IMR-90 (cell line): ENCODE data around the gene GSTM1. TPM values are rescaled to one million over a fixed set of nuclear protein-coding genes. Genes with fewer than 3 reads are reported as not detected.
"Not testable (repeated sequence)": the region's sequence is repeated elsewhere in the genome, so short reads cannot be mapped to it uniquely, and the experiment has no call there.

Experiments used
- ATAC-seq: fragments of 200-7000 bp; cut with Tn5 transposase; 2 replicates; pipeline ENCODE4 v1.9.1; 2020; ENCODE audit warnings: low read depth, mild to moderate bottlenecking, moderate library complexity
- BruUV-seq: library from RNA; stranded (reverse); fragments of 400-500 nt; replicated peaks from 2 replicates; lab custom pipeline; 2021; lab: Mats Ljungman, UMichigan
- CTCF ChIA-PET: fragments of 300-600 bp; formaldehyde crosslinking; extraction: SDS; loops from one replicate; lab custom pipeline; 2021; ENCODE audit warnings: antibody characterized with exemption; lab: Yijun Ruan, JAX
- POLR2A ChIA-PET: fragments of 300-600 bp; sonication (Branson Sonifier 250); formaldehyde crosslinking; loops from one replicate; lab custom pipeline; 2022; ENCODE audit warnings: antibody characterized with exemption; ENCODE audit not compliant: unreplicated experiment; lab: Charles Lee
- DNase-seq: peaks from one replicate; pipeline ENCODE4 v3.0.0; 2013
- H2AFZ ChIP-seq: replicated peaks from 2 replicates; pipeline ENCODE3; 2013; ENCODE audit warnings: low read length, mild to moderate bottlenecking; ENCODE audit not compliant: poor library complexity
- H2AK5ac ChIP-seq: 2 replicates; pipeline ENCODE4 v1.6.1; 2013; ENCODE audit warnings: low read depth, low read length, inconsistent platforms
- H2AK9ac ChIP-seq: replicated peaks from 2 replicates; pipeline ENCODE3; 2013; ENCODE audit warnings: mild to moderate bottlenecking, low read depth, low read length, moderate library complexity; ENCODE audit not compliant: poor library complexity
- H2BK120ac ChIP-seq: 2 replicates; pipeline ENCODE4 v1.6.1; 2013; ENCODE audit warnings: low read depth, low read length, inconsistent platforms
- H2BK15ac ChIP-seq: 3 replicates; pipeline ENCODE4 v1.6.1; 2013; ENCODE audit warnings: low read depth, low read length, inconsistent platforms
- H2BK20ac ChIP-seq: 2 replicates; pipeline ENCODE4 v1.6.1; 2013; ENCODE audit warnings: low read depth, mild to moderate bottlenecking, inconsistent platforms, low read length, moderate library complexity
- H2BK5ac ChIP-seq: 2 replicates; pipeline ENCODE4 v1.6.1; 2013; ENCODE audit warnings: mild to moderate bottlenecking, low read depth, low read length, inconsistent platforms; ENCODE audit not compliant: poor library complexity, severe bottlenecking
- H3K14ac ChIP-seq: replicated peaks from 2 replicates; pipeline ENCODE4 v1.6.1; 2013; ENCODE audit warnings: low read depth, low read length, inconsistent platforms
- H3K18ac ChIP-seq: 2 replicates; pipeline ENCODE4 v1.6.1; 2013; ENCODE audit warnings: low read depth, low read length, control low read depth
- H3K23ac ChIP-seq: 2 replicates; pipeline ENCODE4 v1.6.1; 2013; ENCODE audit warnings: low read depth, low read length, inconsistent platforms
- H3K27ac ChIP-seq: 2 replicates; pipeline ENCODE4 v1.5.1; 2013; ENCODE audit warnings: mild to moderate bottlenecking, control low read depth, low read length; ENCODE audit not compliant: insufficient read depth
- H3K27me3 ChIP-seq: 2 replicates; pipeline ENCODE4 v1.6.1; 2013; ENCODE audit warnings: low read length; ENCODE audit not compliant: control insufficient read depth, insufficient read depth
- H3K36me3 ChIP-seq: 2 replicates; pipeline ENCODE4 v1.6.1; 2013; ENCODE audit warnings: low read length, mixed read lengths; ENCODE audit not compliant: control insufficient read depth, insufficient read depth
- H3K4ac ChIP-seq: 2 replicates; pipeline ENCODE4 v1.6.1; 2013; ENCODE audit warnings: low read depth, low read length, inconsistent platforms
- H3K4me1 ChIP-seq: 2 replicates; pipeline ENCODE4 v1.6.1; 2013; ENCODE audit warnings: low read length, mixed read lengths; ENCODE audit not compliant: control insufficient read depth, insufficient read depth
- H3K4me2 ChIP-seq: 2 replicates; pipeline ENCODE4 v1.6.1; 2013; ENCODE audit warnings: low read depth, mild to moderate bottlenecking, control low read depth, low read length, moderate library complexity
- H3K4me3 ChIP-seq: 2 replicates; pipeline ENCODE4 v1.5.1; 2013; ENCODE audit warnings: low read depth, mild to moderate bottlenecking, control low read depth, low read length, moderate library complexity; ENCODE audit not compliant: insufficient read depth
- H3K56ac ChIP-seq: 2 replicates; pipeline ENCODE4 v1.6.1; 2013; ENCODE audit warnings: low read length, inconsistent platforms; ENCODE audit not compliant: insufficient read depth; ENCODE audit errors: extremely low read depth
- H3K79me1 ChIP-seq, 2 experiments: 2 replicates each; pipeline ENCODE4 v1.6.1; 2013; ENCODE audit warnings: low read length in 2 of 2, inconsistent platforms in 1 of 2, low read depth in 1 of 2
- H3K9ac ChIP-seq: 2 replicates; pipeline ENCODE4 v1.6.1; 2013; ENCODE audit warnings: low read depth, low read length, control low read depth
- H3K9me1 ChIP-seq: 2 replicates; pipeline ENCODE4 v1.6.1; 2013; ENCODE audit warnings: low read length, inconsistent platforms; ENCODE audit not compliant: insufficient read depth
- H3K9me3 ChIP-seq: 2 replicates; pipeline ENCODE4 v1.6.1; 2013; ENCODE audit warnings: low read length; ENCODE audit not compliant: control insufficient read depth, insufficient read depth
- H4K20me1 ChIP-seq: 2 replicates; pipeline ENCODE4 v1.6.1; 2013; ENCODE audit warnings: low read length, inconsistent platforms; ENCODE audit not compliant: insufficient read depth
- H4K5ac ChIP-seq: 2 replicates; pipeline ENCODE4 v1.6.1; 2013; ENCODE audit warnings: mild to moderate bottlenecking, low read depth, low read length, control low read depth
- H4K8ac ChIP-seq, 2 experiments: 2 replicates each; pipeline ENCODE4 v1.6.1; 2013; ENCODE audit warnings: low read depth in 2 of 2, low read length in 2 of 2, control low read depth in 1 of 2, inconsistent platforms in 1 of 2
- H4K91ac ChIP-seq: 2 replicates; pipeline ENCODE4 v1.6.1; 2013; ENCODE audit warnings: low read depth, low read length, inconsistent platforms; ENCODE audit not compliant: insufficient read depth
- WGBS, 2 experiments: methylation state at CpG; one replicate each; pipeline versions ENCODE4 v1.1.5 to v1.1.7; 2013; ENCODE audit warnings: missing lambda C conversion rate in 2 of 2; ENCODE audit not compliant: insufficient read length in 1 of 2; ENCODE audit errors: extremely low coverage in 2 of 2; 5-methylcytosine and 5-hydroxymethylcytosine counted together
- dilution Hi-C: fragments of 300-500 bp; cut with HindIII; formaldehyde crosslinking; loops from one replicate; pipeline ENCODE4 v1.14.3; 2018; ENCODE audit warnings: low sequenced_read_pairs; ENCODE audit not compliant: unreplicated experiment
- in situ Hi-C: fragments of 300-500 bp; cut with MboI; formaldehyde crosslinking; loops from 3 replicates; pipeline ENCODE4 v1.14.3; 2019; ENCODE audit warnings: low sequenced_read_pairs, inconsistent platforms, mixed read lengths
- intact Hi-C: fragments of 100-400 bp; cut with micrococcal nuclease; formaldehyde crosslinking; loops from 2 replicates; pipeline ENCODE4 v1.10.0; 2022
- polyA plus RNA-seq, 3 experiments: library from polyadenylated mRNA; depleted of rRNA; stranded (reverse); fragments of >200 nt; gene quantifications; 2 replicates each; pipeline ENCODE4 v1.2.3, GENCODE V29; 2012; ENCODE audit warnings: low replicate concordance in 1 of 3
- total RNA-seq: library from RNA; depleted of rRNA; stranded (reverse); fragments of >200 nt; gene quantifications from 2 replicates; pipeline ENCODE4 v1.2.3, GENCODE V29; 2012

GSTM1 gene
- total and polyA plus RNA-seq, 2 of the 4 experiments (the other 2 are of a cell fraction), result not detected

- H4K5ac ChIP-seq, H2AK5ac ChIP-seq, H2AFZ ChIP-seq, H3K56ac ChIP-seq, H2BK20ac ChIP-seq, H3K9me1 ChIP-seq, H3K9ac ChIP-seq, H3K4me2 ChIP-seq, H4K20me1 ChIP-seq, H2AK9ac ChIP-seq, H4K91ac ChIP-seq, in situ Hi-C loops, H3K4ac ChIP-seq, H3K14ac ChIP-seq, H3K23ac ChIP-seq, H4K8ac ChIP-seq, POLR2A ChIA-PET, ATAC-seq, H3K27me3 ChIP-seq, BruUV-seq, dilution Hi-C loops, DNase-seq, H3K4me3 ChIP-seq, H3K4me1 ChIP-seq, H2BK15ac ChIP-seq, H3K27ac ChIP-seq, H2BK5ac ChIP-seq, H3K18ac ChIP-seq, H3K9me3 ChIP-seq, intact Hi-C loops, H2BK120ac ChIP-seq: not testable (repeated sequence)
- CTCF ChIA-PET, result interaction anchor here (0.6 kb wide), 1 partner anchor 104 kb away, joined by 3 read pairs; no protein-coding TSS in a partner anchor
- H3K36me3 ChIP-seq, result peaks cover 11% of the 10 kb centered on the region
- WGBS, 2 experiments, result 100% methylated on average over 1 of the region's 5 CpGs; no CpG with 5 or more reads in 1 of the 2 experiments
- peaks cover 5 to 14% of the 10 kb centered on the region in 2 experiments; a peak in 2 of 4 replicates for H3K79me1 ChIP-seq
Observed at GRCh38 chr1:109669949-109670302, 17.7 kb upstream of the GSTM1 start.
